Adrenal gland (tissue), 5 donors: Measurements from ENCODE around the gene RRAD.

Source experiments
- CTCF ChIP-seq, 6 experiments: fragments of 450-650 bp in 4 of 6; fragments of 200-600 bp in 2 of 6; sonication (generic) in 1 of 6; IDR thresholded peaks; 1 replicate in 5 of 6; 2 replicates in 1 of 6; pipeline versions ENCODE4 v1.5.1 to v1.8.0; 2016 to 2021; ENCODE audit warnings: antibody characterized with exemption in 6 of 6, mild to moderate bottlenecking in 2 of 6, moderate library complexity in 1 of 6
- POLR2A ChIP-seq, 2 donors: fragments of 450-650 bp; IDR thresholded peaks; one replicate each; pipeline ENCODE4 v1.6.1; 2017; ENCODE audit warnings: antibody characterized with exemption in 2 of 2, mild to moderate bottlenecking in 2 of 2, moderate library complexity in 1 of 2
- donor health status: DM: no; HTN: no; CAD: no.

GRCh38 chr16:66936462-66936861, 11.1 kb upstream of the RRAD start:
- TF ChIP-seq POLR2A (IDR thresholded peaks at IDR 0.05) (no peak), CTCF (IDR thresholded peaks at IDR 0.05) (no peak)
